Stomach (tissue), 9 donors: Measurements from ENCODE around the gene RPL10. TPM values are rescaled to one million over a fixed set of nuclear protein-coding genes. Genes with fewer than 3 reads are reported as not detected.

Source experiments
- DNase-seq, 2 donors: peaks; one replicate each; pipeline versions ENCODE4 v3.0.0 to v3.0.0-alpha.2; 2013 to 2019
- H3K27ac ChIP-seq, 5 donors: fragments of 200-600 bp in 4 of 5; sonication (generic) in 4 of 5; one replicate each; pipeline ENCODE4 v1.5.1; 2013 to 2019; ENCODE audit warnings: mild to moderate bottlenecking in 1 of 5, moderate library complexity in 1 of 5
- H3K27me3 ChIP-seq, 3 donors: fragments of 200-600 bp; sonication (generic); one replicate each; pipeline ENCODE4 v1.5.1; 2017 to 2019; ENCODE audit warnings: mixed run types in 1 of 3
- H3K36me3 ChIP-seq, 4 donors: fragments of 200-600 bp; sonication (generic); 1 replicate in 3 of 4; 2 replicates in 1 of 4; pipeline ENCODE4 v1.5.1; 2016 to 2019
- H3K4me1 ChIP-seq, 4 donors: fragments of 200-600 bp; sonication (generic); one replicate each; pipeline ENCODE4 v1.5.1; 2016 to 2019
- H3K4me3 ChIP-seq, 4 donors: fragments of 200-600 bp; sonication (generic) in 3 of 4; one replicate each; pipeline ENCODE4 v1.5.1; 2016 to 2019; ENCODE audit warnings: mild to moderate bottlenecking in 1 of 4
- H3K9me3 ChIP-seq, 4 donors: fragments of 200-600 bp; sonication (generic); one replicate each; pipeline ENCODE4 v1.5.1; 2016 to 2019
- CTCF ChIP-seq, 7 experiments: fragments of 450-650 bp in 4 of 7; fragments of 200-600 bp in 3 of 7; sonication (generic) in 3 of 7; IDR thresholded peaks; one replicate each; pipeline ENCODE4 v1.5.1; 2016 to 2019; ENCODE audit warnings: antibody characterized with exemption in 7 of 7, control low read depth in 2 of 7, mild to moderate bottlenecking in 1 of 7
- EP300 ChIP-seq: sonication (generic); formaldehyde crosslinking; IDR thresholded peaks from one replicate; pipeline ENCODE4 v1.6.1; 2017; ENCODE audit warnings: antibody characterized with exemption
- POLR2A ChIP-seq, 4 donors: fragments of 450-650 bp; IDR thresholded peaks; one replicate each; pipeline ENCODE4 v1.6.1; 2016; ENCODE audit warnings: antibody characterized with exemption in 4 of 4, control low read depth in 2 of 4, mild to moderate bottlenecking in 1 of 4, moderate library complexity in 1 of 4
- POLR2AphosphoS5 ChIP-seq, 3 donors: sonication (generic); formaldehyde crosslinking; IDR thresholded peaks; one replicate each; pipeline ENCODE4 v1.6.1; 2016; ENCODE audit warnings: antibody characterized with exemption in 3 of 3
- WGBS, 5 donors: extraction: QIAGEN DNeasy Blood & Tissue Kit in 3 of 5; methylation state at CpG; one replicate each; pipeline versions ENCODE4 v1.1.5 to v1.1.7; 2013 to 2018; 5-methylcytosine and 5-hydroxymethylcytosine counted together
- intact Hi-C: fragments of 100-400 bp; cut with DNase I; formaldehyde crosslinking; loops from one replicate; pipeline ENCODE4 v1.15.1; 2023; ENCODE audit warnings: low total_unique reads
- polyA plus RNA-seq, 3 donors: library from polyadenylated mRNA; stranded (reverse); fragments of 200-250 nt; gene quantifications; one replicate each; pipeline ENCODE4 v1.2.3, GENCODE V29; 2013
- small RNA-seq, 4 donors: library from RNA; depleted of rRNA; stranded (forward); fragments of <200 nt; gene quantifications; one replicate each; pipeline ENCODE3, GENCODE V24; 2016
- total RNA-seq, 5 donors: library from RNA; depleted of rRNA; stranded (reverse); fragments of >200 nt; gene quantifications; one replicate each; pipeline versions ENCODE4 v1.1.0 to v1.2.3, GENCODE V29; 2014 to 2016
- donor health status: healthy with polysubstance abuse.
- donor health status: Bipolar disorder and iron deficiency.
- donor health status: healthy.

Gene RPL10
- total and polyA plus RNA-seq, 8 donors = 783 to 8,616 (median 2,882) TPM

GRCh38 chrX:154448484-154448883, 50.3 kb downstream of the RPL10 start:
- H3K36me3 ChIP-seq = peaks cover 14 to 54% (median 43%) of the 10 kb centered on the region in 4 donors
- H3K9me3 ChIP-seq = no peaks in the 10 kb centered on the region
- intact Hi-C loops = no loop called here
- TF ChIP-seq CTCF (IDR thresholded peaks at IDR 0.05) = no peak
- TF ChIP-seq EP300 = no peak
- no peak for TF ChIP-seq POLR2AphosphoS5 (IDR thresholded peaks at IDR 0.05)
- TF ChIP-seq POLR2A (IDR thresholded peaks at IDR 0.05) = no peak
- no peak for DNase-seq
- no peak overlapping the region for H3K4me3 ChIP-seq
- WGBS, 5 donors = 78 to 95% (median 90%) methylated on average over 10 to 14 of the region's 14 CpGs
- H3K27ac ChIP-seq = no peak overlapping the region
- peaks cover 9 to 22% (median 18%) of the 10 kb centered on the region in 4 donors for H3K4me1 ChIP-seq
- H3K27me3 ChIP-seq = no peaks in the 10 kb centered on the region

GRCh38 chrX:154449618-154450017, 51.4 kb downstream of the RPL10 start:
- H3K36me3 ChIP-seq = peaks cover 14 to 54% (median 43%) of the 10 kb centered on the region in 4 donors
- no peak overlapping the region for H3K4me3 ChIP-seq
- 85 to 97% (median 94%) methylated on average over 7 to 18 of the region's 18 CpGs for WGBS, 5 donors
- TF ChIP-seq POLR2A (IDR thresholded peaks at IDR 0.05) (no peak), EP300 (no peak), CTCF (IDR thresholded peaks at IDR 0.05) (no peak)
- no peaks in the 10 kb centered on the region for H3K27me3 ChIP-seq
- intact Hi-C loops = no loop called here
- no peak overlapping the region for H3K27ac ChIP-seq
- H3K9me3 ChIP-seq = no peaks in the 10 kb centered on the region
- no peak for DNase-seq
- H3K4me1 ChIP-seq = peaks cover 9 to 20% (median 15%) of the 10 kb centered on the region in 4 donors

- Histone ChIP-seq H3K9me3 (peaks cover 0 to 7% (median 3%) of the 10 kb centered on the region in 4 donors), H3K4me3 (no peak overlapping the region), H3K4me1 (peaks cover 3 to 13% (median 8%) of the 10 kb centered on the region in 4 donors), H3K27ac (no peak overlapping the region), H3K36me3 (peaks cover 14 to 54% (median 43%) of the 10 kb centered on the region in 4 donors), H3K27me3 (no peaks in the 10 kb centered on the region)
- DNase-seq = no peak
- TF ChIP-seq POLR2A (IDR thresholded peaks at IDR 0.05) (no peak), EP300 (no peak), CTCF (IDR thresholded peaks at IDR 0.05) (no peak), POLR2AphosphoS5 (IDR thresholded peaks at IDR 0.05) (no peak)
- intact Hi-C loops = no loop called here
- WGBS, 5 donors = 89 to 95% (median 92%) methylated on average over 11 to 17 of the region's 17 CpGs
Measured at GRCh38 chrX:154450312-154450711, 52.1 kb downstream of the RPL10 start.

Small RNA genes within 50 kb of the gene (small RNA-seq; reads per million reads assigned to genes)
- 0 to 0.47 (median 0.22) reads per million in 4 donors for gene MIR6858
- gene SNORA70 = 0 reads per million in 4 donors

Other genes with a start within 250 kb of the RPL10 start
- gene OPN1MW, start 215.8 kb upstream of the RPL10 start, total RNA-seq = not detected
- not detected for gene OPN1MW, start 215.8 kb upstream of the RPL10 start, polyA plus RNA-seq
- gene OPN1MW2, start 178.6 kb upstream of the RPL10 start, total RNA-seq = not detected
- not detected for gene OPN1MW2, start 178.6 kb upstream of the RPL10 start, polyA plus RNA-seq
- not detected for gene OPN1MW3, start 140.8 kb upstream of the RPL10 start, total RNA-seq
- gene OPN1MW3, start 140.8 kb upstream of the RPL10 start, polyA plus RNA-seq = not detected
- gene TEX28, start 103.3 kb upstream of the RPL10 start, total RNA-seq = not detected
- not detected for gene TEX28, start 103.3 kb upstream of the RPL10 start, polyA plus RNA-seq
- not detected for gene TKTL1, start 102.6 kb upstream of the RPL10 start, total RNA-seq
- gene TKTL1, start 102.6 kb upstream of the RPL10 start, polyA plus RNA-seq = not detected
- gene FLNA, start 23.7 kb upstream of the RPL10 start, total RNA-seq = 1,000 to 10,000 TPM in 4 of 5 donors, 100 to 1,000 TPM in 1; 638 to 3,511 (median 2,572) TPM
- gene FLNA, start 23.7 kb upstream of the RPL10 start, polyA plus RNA-seq = 1,000 to 10,000 TPM in 1 of 3 donors, 100 to 1,000 TPM in 1, 10 to 100 TPM in 1; 89.2 to 1,461 (median 171) TPM
- gene EMD, start 19.1 kb upstream of the RPL10 start, total RNA-seq = 100 to 1,000 TPM in 1 of 5 donors, 10 to 100 TPM in 4; 24.2 to 117 (median 38.5) TPM
- 100 to 1,000 TPM in 1 of 3 donors, 10 to 100 TPM in 2; 62.9 to 135 (median 97.8) TPM for gene EMD, start 19.1 kb upstream of the RPL10 start, polyA plus RNA-seq
- gene DNASE1L1, start 10.9 kb downstream of the RPL10 start, total RNA-seq = 10 to 100 TPM; 12.5 to 48.7 (median 26.3) TPM
- gene DNASE1L1, start 10.9 kb downstream of the RPL10 start, polyA plus RNA-seq = 10 to 100 TPM; 15.9 to 18.2 (median 16.0) TPM
- gene TAFAZZIN, start 13.2 kb downstream of the RPL10 start, total RNA-seq = 100 to 1,000 TPM in 2 of 5 donors, 10 to 100 TPM in 3; 12.7 to 202 (median 84.6) TPM
- 10 to 100 TPM; 19.4 to 59.9 (median 21.8) TPM for gene TAFAZZIN, start 13.2 kb downstream of the RPL10 start, polyA plus RNA-seq
- gene ATP6AP1, start 30.3 kb downstream of the RPL10 start, total RNA-seq = 10 to 100 TPM; 13.4 to 69.3 (median 26.6) TPM
- gene ATP6AP1, start 30.3 kb downstream of the RPL10 start, polyA plus RNA-seq = 10 to 100 TPM; 16.8 to 49.6 (median 34.9) TPM
- gene GDI1, start 38.8 kb downstream of the RPL10 start, total RNA-seq = 100 to 1,000 TPM in 2 of 5 donors, 10 to 100 TPM in 3; 46.4 to 178 (median 93.3) TPM
- gene GDI1, start 38.8 kb downstream of the RPL10 start, polyA plus RNA-seq = 10 to 100 TPM; 45.7 to 61.8 (median 59.1) TPM
- 10 to 100 TPM; 16.7 to 79.4 (median 55.4) TPM for gene FAM50A, start 45.8 kb downstream of the RPL10 start, total RNA-seq
- gene FAM50A, start 45.8 kb downstream of the RPL10 start, polyA plus RNA-seq = 100 to 1,000 TPM in 2 of 3 donors, 10 to 100 TPM in 1; 82.2 to 162 (median 157) TPM
- gene PLXNA3, start 59.9 kb downstream of the RPL10 start, total RNA-seq = 100 to 1,000 TPM in 2 of 5 donors, 10 to 100 TPM in 2, 1 to 10 TPM in 1; 9.9 to 296 (median 35.5) TPM
- gene PLXNA3, start 59.9 kb downstream of the RPL10 start, polyA plus RNA-seq = 1 to 10 TPM; 2.3 to 7.6 (median 6.0) TPM
- gene LAGE3, start 80.9 kb downstream of the RPL10 start, total RNA-seq = 1 to 10 TPM in 4 of 5 donors, not detected in 1; 2.7 to 8.4 (median 5.0) TPM
- 10 to 100 TPM; 18.2 to 29.0 (median 22.6) TPM for gene LAGE3, start 80.9 kb downstream of the RPL10 start, polyA plus RNA-seq
- 10 to 100 TPM in 4 of 5 donors, 1 to 10 TPM in 1; 8.0 to 50.1 (median 19.8) TPM for gene UBL4A, start 88.2 kb downstream of the RPL10 start, total RNA-seq
- 10 to 100 TPM; 22.5 to 34.4 (median 32.1) TPM for gene UBL4A, start 88.2 kb downstream of the RPL10 start, polyA plus RNA-seq
- gene SLC10A3, start 92.3 kb downstream of the RPL10 start, total RNA-seq = 100 to 1,000 TPM in 1 of 5 donors, 10 to 100 TPM in 2, 1 to 10 TPM in 2; 4.9 to 175 (median 13.2) TPM
- gene SLC10A3, start 92.3 kb downstream of the RPL10 start, polyA plus RNA-seq = 10 to 100 TPM in 2 of 3 donors, 1 to 10 TPM in 1; 9.5 to 16.7 (median 12.5) TPM
- gene FAM3A, start 117.9 kb downstream of the RPL10 start, total RNA-seq = 10 to 100 TPM; 21.9 to 34.4 (median 24.1) TPM
- 10 to 100 TPM; 36.3 to 61.7 (median 49.0) TPM for gene FAM3A, start 117.9 kb downstream of the RPL10 start, polyA plus RNA-seq
- gene G6PD, start 148.5 kb downstream of the RPL10 start, total RNA-seq = 10 to 100 TPM; 10.3 to 41.7 (median 30.3) TPM
- gene G6PD, start 148.5 kb downstream of the RPL10 start, polyA plus RNA-seq = 10 to 100 TPM; 15.6 to 22.7 (median 19.1) TPM
- gene IKBKG, start 149.2 kb downstream of the RPL10 start, total RNA-seq = 10 to 100 TPM in 3 of 5 donors, 1 to 10 TPM in 2; 7.6 to 22.6 (median 14.8) TPM
- gene IKBKG, start 149.2 kb downstream of the RPL10 start, polyA plus RNA-seq = 10 to 100 TPM; 16.8 to 24.3 (median 18.5) TPM
- not detected for gene CTAG1A, start 186.8 kb downstream of the RPL10 start, total RNA-seq
- not detected for gene CTAG1A, start 186.8 kb downstream of the RPL10 start, polyA plus RNA-seq
- not detected for gene CTAG1B, start 220.9 kb downstream of the RPL10 start, total RNA-seq
- gene CTAG1B, start 220.9 kb downstream of the RPL10 start, polyA plus RNA-seq = not detected